ENCODE measurements around the gene DCBLD1. TPM values are rescaled to one million over a fixed set of nuclear protein-coding genes. Genes with fewer than 3 reads are reported as not detected.

The DCBLD1 gene
- total and polyA plus RNA-seq, 2 donors (not counting 3 experiments of a cell fraction or from before 2014, with no cell fraction given) = 30.2 to 44.3 TPM

DNA sequence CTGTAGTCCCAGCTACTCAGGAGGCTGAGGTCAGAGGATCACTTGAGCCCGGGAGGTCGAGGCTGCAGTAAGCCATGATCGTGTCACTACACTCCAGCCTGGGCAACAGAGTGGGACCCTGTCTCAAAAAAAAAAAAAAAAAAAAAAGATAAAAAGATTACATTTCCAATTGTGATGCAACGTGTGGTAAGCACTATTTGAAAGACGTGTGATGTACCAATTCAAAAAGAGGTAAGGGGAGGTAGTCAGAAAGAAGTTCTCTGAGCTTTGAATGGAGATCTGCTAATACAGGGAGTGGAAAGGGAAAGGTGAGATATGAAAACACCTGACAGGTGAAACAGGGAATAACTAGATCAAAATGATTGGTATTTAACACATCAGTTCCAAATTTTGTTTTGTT lies 108.0 kb downstream of the DCBLD1 start:
- Histone ChIP-seq H3K27me3 (ENCODE audit: control insufficient read depth in 2 of 2, insufficient read depth in 2 of 2, low read length in 2 of 2) (no peaks in the 10 kb centered on the region), H3K27ac (ENCODE audit: insufficient read depth, low read depth, low read length) (no peak overlapping the region), H3K4me3 (replicated peaks in 1 of 3; ENCODE audit: insufficient read depth in 1 of 3, low read depth in 1 of 3, low read length in 3 of 3) (no peak overlapping the region), H4K20me1 (replicated peaks; ENCODE audit: control insufficient read depth, extremely low read depth, insufficient read depth, low read length) (no peaks in the 10 kb centered on the region), H3K9me3 (replicated peaks; ENCODE audit: control insufficient read depth, insufficient read depth, low read length) (no peaks in the 10 kb centered on the region), H2AFZ (ENCODE audit: low read depth, low read length) (no peak overlapping the region), H3K9me1 (replicated peaks; ENCODE audit: control insufficient read depth, extremely low read depth, insufficient read depth, low read length) (no peaks in the 10 kb centered on the region), H3K9ac (replicated peaks; ENCODE audit: extremely low read depth, insufficient read depth, low read length) (no peak overlapping the region), H3K4me1 (ENCODE audit: control insufficient read depth, extremely low read depth, insufficient read depth, low read length) (no peaks in the 10 kb centered on the region), H3K79me2 (ENCODE audit: control insufficient read depth, insufficient read depth, low read length) (peaks cover 45% of the 10 kb centered on the region), H3K4me2 (ENCODE audit: insufficient read depth, low read length) (no peak overlapping the region), H3K36me3 (ENCODE audit: control insufficient read depth in 2 of 2, extremely low read depth in 1 of 2, insufficient read depth in 2 of 2, low read length in 2 of 2) (peaks cover 0 to 2% of the 10 kb centered on the region in 2 experiments)
- ChIA-PET CTCF (interaction anchor here (0.8 to 2.7 kb wide), 3 partner anchors 12 to 140 kb away, joined by 4 to 7 read pairs (median 6); partner anchors contain the start of gene GOPC), POLR2A (no interaction called here)
- intact Hi-C loops (cut with micrococcal nuclease) (no loop called here), dilution Hi-C loops (cut with MboI; ENCODE audit: extremely low pct_ligation_motif_present, low sequenced_read_pairs) (no loop called here)
- FAIRE-seq (no peak), DNase-seq (ENCODE audit: low read depth, low spot score) (no peak)
- no TSS peak for BruUV-seq (replicated peaks)
- no peak for TF ChIP-seq EZH2 (IDR thresholded peaks at IDR 0.05; ENCODE audit: borderline replicate concordance, low read depth, low read length, severe bottlenecking)
- TF ChIP-seq POLR2A (IDR thresholded peaks at IDR 0.05; ENCODE audit: low read depth, low read length) = no peak
- no peak for TF ChIP-seq GATA2 (IDR thresholded peaks at IDR 0.05; ENCODE audit: insufficient read depth, insufficient read length, low read depth, low read length)
- TF ChIP-seq, protein P1, sequence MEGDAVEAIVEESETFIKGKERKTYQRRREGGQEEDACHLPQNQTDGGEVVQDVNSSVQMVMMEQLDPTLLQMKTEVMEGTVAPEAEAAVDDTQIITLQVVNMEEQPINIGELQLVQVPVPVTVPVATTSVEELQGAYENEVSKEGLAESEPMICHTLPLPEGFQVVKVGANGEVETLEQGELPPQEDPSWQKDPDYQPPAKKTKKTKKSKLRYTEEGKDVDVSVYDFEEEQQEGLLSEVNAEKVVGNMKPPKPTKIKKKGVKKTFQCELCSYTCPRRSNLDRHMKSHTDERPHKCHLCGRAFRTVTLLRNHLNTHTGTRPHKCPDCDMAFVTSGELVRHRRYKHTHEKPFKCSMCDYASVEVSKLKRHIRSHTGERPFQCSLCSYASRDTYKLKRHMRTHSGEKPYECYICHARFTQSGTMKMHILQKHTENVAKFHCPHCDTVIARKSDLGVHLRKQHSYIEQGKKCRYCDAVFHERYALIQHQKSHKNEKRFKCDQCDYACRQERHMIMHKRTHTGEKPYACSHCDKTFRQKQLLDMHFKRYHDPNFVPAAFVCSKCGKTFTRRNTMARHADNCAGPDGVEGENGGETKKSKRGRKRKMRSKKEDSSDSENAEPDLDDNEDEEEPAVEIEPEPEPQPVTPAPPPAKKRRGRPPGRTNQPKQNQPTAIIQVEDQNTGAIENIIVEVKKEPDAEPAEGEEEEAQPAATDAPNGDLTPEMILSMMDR (IDR thresholded peaks at IDR 0.05; ENCODE audit: extremely low read depth in 1 of 2, insufficient read depth in 1 of 2, low read depth in 1 of 2, low read length in 2 of 2) = no peak

DNA sequence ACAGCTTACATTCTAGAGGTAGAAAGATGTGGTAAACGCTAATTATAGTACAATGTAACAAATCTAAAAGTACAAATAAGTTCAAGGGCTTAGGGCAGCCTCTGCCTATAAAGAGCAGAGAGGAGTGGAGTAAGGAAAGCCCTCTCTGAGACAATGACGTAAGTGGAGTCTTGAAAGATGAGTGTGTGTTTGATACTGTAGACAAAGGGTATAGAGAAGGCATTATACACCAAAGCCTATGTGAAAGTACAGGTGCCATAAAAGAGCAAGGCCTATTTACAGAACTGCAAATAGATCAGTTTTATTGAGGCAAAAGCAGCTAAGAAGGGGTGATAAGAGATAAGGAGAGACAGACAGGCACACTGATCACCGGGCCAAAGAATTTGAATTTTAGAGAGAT lies 108.9 kb downstream of the DCBLD1 start:
- no peak for FAIRE-seq
- Histone ChIP-seq H3K79me2 (ENCODE audit: control insufficient read depth, insufficient read depth, low read length) (peaks cover 41% of the 10 kb centered on the region), H3K9me3 (replicated peaks; ENCODE audit: control insufficient read depth, insufficient read depth, low read length) (no peaks in the 10 kb centered on the region), H3K27ac (ENCODE audit: insufficient read depth, low read depth, low read length) (no peak overlapping the region), H4K20me1 (replicated peaks; ENCODE audit: control insufficient read depth, extremely low read depth, insufficient read depth, low read length) (no peaks in the 10 kb centered on the region), H3K36me3 (ENCODE audit: control insufficient read depth in 2 of 2, extremely low read depth in 1 of 2, insufficient read depth in 2 of 2, low read length in 2 of 2) (peaks cover 0 to 2% of the 10 kb centered on the region in 2 experiments), H3K4me2 (ENCODE audit: insufficient read depth, low read length) (no peak overlapping the region), H3K9ac (replicated peaks; ENCODE audit: extremely low read depth, insufficient read depth, low read length) (no peak overlapping the region), H2AFZ (ENCODE audit: low read depth, low read length) (no peak overlapping the region), H3K4me3 (replicated peaks in 1 of 3; ENCODE audit: insufficient read depth in 1 of 3, low read depth in 1 of 3, low read length in 3 of 3) (no peak overlapping the region), H3K4me1 (ENCODE audit: control insufficient read depth, extremely low read depth, insufficient read depth, low read length) (no peaks in the 10 kb centered on the region), H3K9me1 (replicated peaks; ENCODE audit: control insufficient read depth, extremely low read depth, insufficient read depth, low read length) (no peaks in the 10 kb centered on the region), H3K27me3 (ENCODE audit: control insufficient read depth in 2 of 2, insufficient read depth in 2 of 2, low read length in 2 of 2) (no peaks in the 10 kb centered on the region)
- intact Hi-C loops (cut with micrococcal nuclease) (no loop called here), dilution Hi-C loops (cut with MboI; ENCODE audit: extremely low pct_ligation_motif_present, low sequenced_read_pairs) (no loop called here)
- TF ChIP-seq, protein P1 (IDR thresholded peaks at IDR 0.05; ENCODE audit: extremely low read depth in 1 of 2, insufficient read depth in 1 of 2, low read depth in 1 of 2, low read length in 2 of 2) = no peak
- TF ChIP-seq EZH2 (IDR thresholded peaks at IDR 0.05; ENCODE audit: borderline replicate concordance, low read depth, low read length, severe bottlenecking) = no peak
- TF ChIP-seq MYC (IDR thresholded peaks at IDR 0.05; ENCODE audit: low read depth, low read length) = no peak
- no peak for TF ChIP-seq POLR2A (IDR thresholded peaks at IDR 0.05; ENCODE audit: low read depth, low read length)
- TF ChIP-seq, protein P2, sequence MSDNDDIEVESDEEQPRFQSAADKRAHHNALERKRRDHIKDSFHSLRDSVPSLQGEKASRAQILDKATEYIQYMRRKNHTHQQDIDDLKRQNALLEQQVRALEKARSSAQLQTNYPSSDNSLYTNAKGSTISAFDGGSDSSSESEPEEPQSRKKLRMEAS (IDR thresholded peaks at IDR 0.05; ENCODE audit: insufficient read depth, insufficient read length) = no peak
- TF ChIP-seq FOS (IDR thresholded peaks at IDR 0.05; ENCODE audit: borderline replicate concordance, insufficient read depth, low read length) = no peak
- CTCF ChIA-PET = interaction anchor here (0.8 to 2.7 kb wide), 3 partner anchors 11 to 141 kb away, joined by 4 to 7 read pairs (median 6); partner anchors contain the start of gene GOPC
- POLR2A ChIA-PET = no interaction called here
- DNase-seq (ENCODE audit: low read depth, low spot score) = no peak
- BruUV-seq (replicated peaks) = no TSS peak

All from endothelial cell of umbilical vein (primary cell).